GM19455 (cell line): Measurements from ENCODE around the gene RPS4Y1.
A peak's percentile ranks its signal among the peaks of the same experiment; 100 is the strongest.
"Not testable (repeated sequence)": the region's sequence is repeated elsewhere in the genome, so short reads cannot be mapped to it uniquely, and the experiment has no call there.

Experiments
- ATAC-seq: cut with Tn5 transposase; IDR thresholded peaks from one replicate; pipeline ENCODE4 v1.9.1; 2021; ENCODE audit not compliant: unreplicated experiment

Gene RPS4Y1

DNA sequence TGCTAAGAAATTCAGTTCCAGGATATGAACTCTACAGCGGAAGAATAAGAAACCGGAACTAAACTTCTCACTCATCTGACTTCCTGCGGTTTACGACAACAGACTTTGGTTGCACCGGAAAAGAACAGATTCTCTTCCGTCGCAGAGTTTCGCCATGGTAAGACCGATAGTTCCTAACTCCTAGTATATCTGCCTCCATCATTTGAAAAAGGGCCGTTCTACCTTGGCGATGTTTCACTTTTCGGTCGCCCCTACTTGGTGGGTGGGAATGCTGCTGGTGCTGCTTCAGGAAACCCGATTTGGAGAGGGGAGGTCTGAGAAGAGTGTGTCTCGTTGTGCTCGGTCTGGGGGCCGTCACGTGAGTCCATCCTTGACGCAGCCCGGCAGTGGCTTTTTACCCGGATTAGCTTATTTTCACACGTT, at the start of gene RPS4Y1:
TSS of gene RPS4Y1 (plus strand) at position 132 of the 423 bp plus-strand sequence. CDS start at position 155, 23 bp downstream.
- peak; percentile 91 for ATAC-seq

DNA sequence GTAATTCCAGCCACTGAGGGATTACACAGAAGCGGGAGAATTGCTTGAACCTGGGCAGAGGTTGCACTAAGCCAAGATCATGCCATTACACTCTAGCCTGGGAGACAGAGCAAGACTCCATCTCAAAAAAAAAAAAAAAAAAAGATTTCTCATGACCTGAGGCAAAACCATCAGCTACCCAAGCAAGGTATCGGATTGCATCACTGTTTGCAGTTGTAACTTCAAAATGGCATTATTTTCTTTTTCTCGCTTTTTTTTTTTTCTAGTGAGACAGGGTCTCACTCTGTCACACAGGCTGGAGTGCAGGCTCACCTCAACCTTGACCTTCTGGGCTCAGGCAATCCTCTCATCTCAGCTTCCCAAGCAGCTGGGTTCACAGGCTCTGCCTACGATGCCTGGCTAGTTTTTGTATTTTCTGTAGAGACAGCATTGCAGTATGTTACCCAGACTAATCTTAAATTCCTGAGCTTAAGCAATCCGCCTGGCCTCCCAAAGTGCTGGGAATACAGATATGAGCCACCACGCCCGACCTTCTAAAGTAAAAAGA, 44.4 kb upstream of the RPS4Y1 start:
- ATAC-seq = no peak

DNA sequence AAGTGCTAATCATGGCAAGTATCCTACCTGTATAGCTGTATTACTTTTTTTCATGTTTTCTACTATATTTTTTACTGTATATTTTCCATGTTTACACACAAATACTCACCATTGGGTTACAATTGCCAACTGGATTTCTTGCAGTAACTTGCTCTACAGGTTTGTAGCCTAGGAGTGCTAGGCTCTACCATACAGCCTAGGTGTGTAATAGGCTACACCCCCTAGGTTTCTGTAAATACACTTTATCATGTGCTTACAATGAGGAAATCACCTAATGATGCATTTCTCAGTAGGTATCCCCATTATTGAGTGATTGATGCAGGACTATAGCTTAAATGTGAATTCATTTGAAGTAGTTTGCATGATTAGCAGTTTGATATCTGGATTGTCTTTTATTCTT, 43.4 kb upstream of the RPS4Y1 start:
- no peak for ATAC-seq

DNA sequence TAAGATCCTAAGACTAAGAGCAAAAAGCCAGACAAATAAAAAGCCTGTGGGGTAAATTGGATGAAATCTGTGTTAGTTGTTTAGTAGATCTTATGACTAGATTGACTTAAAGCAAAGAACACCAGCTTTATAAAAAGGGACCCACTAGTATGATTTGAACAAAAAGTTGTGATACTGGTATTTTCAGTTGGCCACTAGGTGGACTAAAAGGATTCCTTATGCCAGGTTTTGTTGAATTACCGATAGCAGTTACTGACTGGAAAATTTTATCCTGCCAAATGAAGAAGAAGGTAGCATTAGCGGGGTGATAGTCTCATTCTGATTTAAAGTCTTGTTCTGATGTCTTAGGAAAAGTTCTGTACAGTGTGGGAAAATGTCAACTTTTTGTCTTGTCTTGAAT, 41.2 kb upstream of the RPS4Y1 start:
- no peak for ATAC-seq

DNA sequence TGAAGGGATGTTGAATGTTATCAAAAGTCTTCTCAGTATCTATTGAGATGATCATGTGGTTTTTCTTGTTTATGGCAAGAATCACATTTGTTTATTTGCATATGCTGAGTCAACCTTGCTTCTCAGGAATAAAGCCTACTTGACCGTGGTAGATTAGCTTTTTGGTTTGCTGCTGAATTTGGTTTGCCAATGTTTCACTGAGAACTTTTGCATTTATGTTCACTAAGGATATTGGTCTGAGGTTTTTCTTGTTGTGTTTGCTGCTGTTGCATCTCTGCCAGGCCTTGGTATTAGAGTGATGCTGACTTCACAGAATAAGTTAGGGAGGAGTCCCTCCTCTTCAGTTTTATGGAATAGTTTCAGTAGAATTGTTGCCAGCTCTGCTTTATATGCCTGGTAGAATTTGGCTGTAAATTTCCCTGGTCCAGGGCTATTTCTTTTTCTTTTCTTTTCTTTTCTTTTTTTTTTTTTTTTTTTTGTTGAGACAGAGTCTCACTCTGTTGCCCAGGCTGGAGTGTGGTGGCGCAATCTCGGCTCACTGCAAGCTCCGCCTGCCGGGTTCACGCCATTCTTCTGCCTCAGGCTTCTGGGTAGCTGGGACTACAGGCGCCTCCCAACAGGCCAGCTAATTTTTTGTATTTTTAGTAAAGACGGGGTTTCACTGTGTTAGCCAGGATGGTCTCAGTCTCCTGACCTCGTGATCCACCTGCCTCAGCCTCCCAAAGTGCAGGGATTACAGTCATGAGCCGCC, 24.1 kb upstream of the RPS4Y1 start:
- ATAC-seq = not testable (repeated sequence)

DNA sequence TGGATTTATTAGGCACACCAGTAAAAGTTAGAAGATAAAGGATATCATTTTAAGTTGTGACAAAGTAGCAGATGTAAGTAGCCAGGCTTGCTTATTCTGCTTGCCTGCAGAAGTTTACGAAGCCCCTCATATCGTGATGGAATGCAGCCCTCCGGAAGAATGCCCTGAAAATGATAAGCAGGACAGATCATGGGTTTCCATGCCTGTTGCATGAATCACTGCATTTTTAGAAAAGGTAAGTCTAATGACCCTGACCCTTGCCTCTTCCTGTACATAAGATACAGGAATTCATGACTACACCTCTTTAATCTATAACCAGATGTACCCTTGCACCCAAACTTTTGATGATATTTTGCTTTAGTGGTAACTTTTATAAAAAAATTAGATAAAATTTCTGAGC, 16.9 kb upstream of the RPS4Y1 start:
- no peak for ATAC-seq

DNA sequence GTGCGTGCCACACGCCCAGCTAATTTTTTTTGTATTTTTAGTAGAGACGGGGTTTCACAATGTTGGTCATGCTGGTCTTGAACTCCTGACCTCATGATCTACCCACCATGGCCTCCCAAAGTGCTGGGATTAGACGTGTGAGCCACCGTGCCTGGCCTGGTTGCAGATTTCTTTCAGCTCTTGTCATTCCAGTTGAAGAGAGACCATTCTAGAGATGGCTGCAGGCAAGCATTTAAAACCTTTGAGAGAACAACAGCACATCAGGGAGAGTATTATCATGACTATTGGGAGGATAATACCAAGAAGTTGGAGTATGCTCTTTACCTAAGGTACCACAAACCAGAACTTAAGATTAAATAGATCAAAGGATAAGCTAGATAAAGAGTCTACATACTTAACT, 12.9 kb upstream of the RPS4Y1 start:
- no peak for ATAC-seq

DNA sequence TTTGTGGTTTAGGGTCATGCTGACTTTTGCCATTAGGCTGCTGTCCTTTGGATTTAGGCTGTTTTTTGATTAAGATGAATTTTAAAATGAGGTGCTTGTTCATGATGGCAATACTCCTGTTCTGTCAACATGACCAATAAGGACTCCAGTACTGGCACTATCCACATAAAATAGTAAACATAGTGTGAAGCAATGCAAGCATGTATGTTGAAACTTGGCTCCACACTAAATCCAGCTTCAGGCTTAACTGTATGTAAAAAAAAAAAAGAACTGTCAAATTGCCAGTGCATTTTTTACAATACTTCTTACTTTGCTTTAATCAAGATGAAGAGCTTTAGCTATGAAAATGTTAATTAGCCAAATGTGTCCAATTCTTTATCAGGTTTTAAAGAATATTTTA, 6.2 kb upstream of the RPS4Y1 start:
- no peak for ATAC-seq

DNA sequence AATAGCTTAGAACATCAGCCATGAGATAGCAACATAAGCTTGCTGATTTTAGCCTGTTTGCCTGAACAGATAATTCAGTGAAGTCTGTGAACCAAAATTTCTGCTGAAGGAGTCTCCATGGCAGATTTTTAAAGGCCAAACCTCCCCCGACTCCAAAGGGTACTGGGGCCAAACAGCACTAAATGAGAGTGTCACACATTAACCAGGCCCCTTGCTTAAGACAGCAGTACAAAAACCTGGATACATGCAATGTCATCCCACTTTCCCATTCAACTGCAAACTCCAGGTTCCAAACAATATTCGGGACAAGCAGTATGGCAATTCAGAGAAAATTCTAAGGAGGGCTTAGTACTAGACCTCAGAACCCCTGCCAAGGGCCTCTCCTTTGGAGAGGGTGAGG, 4.3 kb upstream of the RPS4Y1 start:
- ATAC-seq = no peak

DNA sequence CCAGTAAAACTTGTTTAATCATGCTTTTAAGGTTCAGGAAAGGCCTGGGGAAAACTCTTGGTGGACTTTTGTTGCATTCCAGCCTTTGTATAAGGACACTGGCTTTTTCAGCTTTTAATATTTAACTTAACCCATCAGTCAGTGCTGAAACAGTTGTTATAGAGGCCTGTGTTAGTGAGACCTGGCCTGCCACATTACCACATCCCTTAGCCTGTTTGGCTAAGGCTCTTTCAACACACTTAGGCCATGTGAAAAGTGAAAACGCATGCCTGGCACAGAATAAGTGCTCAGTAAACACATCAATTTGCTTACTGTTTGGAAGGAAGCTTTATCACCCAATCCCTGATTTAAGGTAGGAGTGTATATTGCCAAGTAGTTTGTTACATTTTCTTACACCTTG, 3.5 kb upstream of the RPS4Y1 start:
- no peak for ATAC-seq

DNA sequence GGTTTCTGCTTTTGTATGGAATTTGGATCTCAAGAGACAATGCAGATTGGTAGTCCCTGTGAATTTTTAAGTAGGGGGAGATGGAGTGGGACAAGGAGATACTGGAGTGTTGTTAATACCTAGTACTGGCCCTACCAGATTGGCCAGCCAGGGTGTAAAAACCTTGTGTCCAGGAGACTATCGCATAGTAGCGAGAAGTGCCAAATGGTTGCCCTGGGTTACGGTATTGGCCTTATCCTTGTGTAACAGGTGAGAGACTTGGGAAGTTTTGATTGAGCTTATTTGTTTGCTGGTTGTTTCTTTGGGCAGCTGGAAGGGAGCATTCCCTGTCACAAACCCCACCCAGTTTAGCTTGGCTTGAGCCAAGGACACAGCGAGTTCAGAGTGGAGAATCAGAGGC, 5.4 kb downstream of the RPS4Y1 start:
- ATAC-seq = no peak

DNA sequence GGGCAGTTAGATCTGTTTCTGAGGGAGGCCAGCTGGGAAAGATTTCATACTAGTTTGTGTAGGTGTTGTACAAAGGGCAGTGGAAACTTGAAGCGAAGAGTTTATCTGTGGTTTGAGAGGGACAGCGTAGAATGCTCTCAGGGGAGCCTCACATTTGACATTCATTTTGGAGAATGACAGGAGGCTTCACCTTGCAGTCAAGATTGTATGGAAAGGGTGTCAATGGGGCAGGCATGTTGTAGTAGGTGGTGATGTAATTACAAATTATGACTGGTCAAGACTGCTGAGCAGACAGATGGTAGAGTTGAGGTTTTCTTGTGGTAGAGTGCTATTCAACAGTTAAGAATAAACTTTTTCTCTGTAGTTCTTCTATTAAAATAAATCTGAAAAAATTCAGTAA, 7.0 kb downstream of the RPS4Y1 start:
- no peak for ATAC-seq

DNA sequence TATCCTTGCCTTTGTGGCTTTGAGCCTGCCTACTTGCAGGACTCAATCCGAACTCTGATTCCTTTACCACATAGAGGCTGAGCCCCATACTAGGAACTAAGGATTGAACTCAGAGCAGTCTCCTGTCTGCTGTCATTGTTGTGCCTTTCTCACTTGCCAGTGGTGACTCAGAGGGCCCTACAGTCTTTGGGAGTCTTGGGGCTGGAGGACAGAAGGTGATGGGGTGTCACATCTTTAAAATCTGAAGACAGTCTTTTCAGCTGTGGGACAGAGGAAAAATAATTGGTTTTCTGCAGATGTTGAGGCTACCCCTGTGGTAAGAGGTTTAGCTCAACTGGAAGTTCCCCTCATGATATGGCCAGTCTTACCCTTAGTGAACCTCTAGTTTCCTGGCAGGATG, 8.0 kb downstream of the RPS4Y1 start:
- ATAC-seq = no peak

DNA sequence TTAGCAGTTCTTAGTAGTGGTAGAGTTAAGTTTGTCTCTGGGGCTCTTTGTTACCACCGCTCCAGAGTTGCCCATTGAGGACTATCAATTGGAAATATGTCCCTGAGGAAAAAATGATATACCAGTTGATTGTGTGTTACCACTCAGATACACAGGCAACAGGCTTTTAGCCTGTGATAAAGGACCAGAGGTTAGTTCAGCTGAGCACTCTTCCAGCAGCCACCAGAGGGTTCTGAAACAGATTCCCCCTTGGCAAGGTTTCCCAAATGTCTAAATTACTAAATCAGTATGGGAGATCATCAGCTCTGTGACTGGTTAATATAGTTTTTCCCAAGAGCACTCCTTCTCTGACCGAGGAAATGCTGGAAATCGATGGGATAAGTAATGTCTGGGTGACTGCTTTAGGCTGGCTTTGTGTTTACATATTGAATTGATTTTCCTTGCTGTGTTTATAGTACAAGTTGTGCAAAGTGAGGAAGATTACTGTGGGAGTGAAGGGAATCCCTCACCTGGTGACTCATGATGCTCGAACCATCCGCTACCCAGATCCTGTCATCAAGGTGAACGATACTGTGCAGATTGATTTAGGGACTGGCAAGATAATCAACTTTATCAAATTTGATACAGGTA, 12.9 kb downstream of the RPS4Y1 start:
- no peak for ATAC-seq

DNA sequence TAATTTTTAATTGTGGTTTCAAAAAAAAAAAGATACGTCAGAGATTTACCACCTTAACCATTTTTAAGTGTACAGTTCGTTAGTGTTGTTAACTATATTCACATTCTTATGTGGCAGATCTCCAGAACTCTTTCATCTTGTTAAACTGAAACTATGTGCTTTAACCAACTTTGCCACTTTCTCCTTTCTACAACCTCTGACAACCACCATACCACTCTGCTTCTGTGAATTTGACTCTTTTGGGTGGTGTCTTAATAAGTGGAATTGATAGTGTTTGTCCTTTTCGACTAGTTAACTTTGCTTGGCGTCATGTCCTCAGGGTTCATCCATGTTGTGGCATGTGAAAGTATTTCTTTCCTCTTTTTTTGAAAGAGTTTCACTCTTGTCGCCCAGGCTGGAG, 15.7 kb downstream of the RPS4Y1 start:
- ATAC-seq = no peak

DNA sequence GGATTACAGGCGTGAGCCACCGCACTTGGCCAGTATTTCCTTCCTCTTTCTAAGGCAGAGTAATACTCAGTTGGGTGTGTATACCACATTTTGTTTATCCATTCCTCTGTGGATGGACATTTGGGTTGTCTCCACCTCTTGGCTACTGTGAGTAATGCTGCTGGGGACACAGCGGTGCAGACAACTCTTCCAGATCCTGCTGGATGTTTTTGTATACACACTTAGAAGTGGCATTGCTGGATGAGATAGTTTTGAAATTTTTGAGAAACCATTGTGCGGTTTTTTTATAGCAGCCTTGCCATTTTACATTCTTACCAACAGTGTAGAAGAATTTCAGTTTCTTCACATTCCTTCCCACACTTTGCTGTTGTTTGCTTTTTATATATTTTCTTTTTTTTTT, 16.3 kb downstream of the RPS4Y1 start:
- no peak for ATAC-seq

DNA sequence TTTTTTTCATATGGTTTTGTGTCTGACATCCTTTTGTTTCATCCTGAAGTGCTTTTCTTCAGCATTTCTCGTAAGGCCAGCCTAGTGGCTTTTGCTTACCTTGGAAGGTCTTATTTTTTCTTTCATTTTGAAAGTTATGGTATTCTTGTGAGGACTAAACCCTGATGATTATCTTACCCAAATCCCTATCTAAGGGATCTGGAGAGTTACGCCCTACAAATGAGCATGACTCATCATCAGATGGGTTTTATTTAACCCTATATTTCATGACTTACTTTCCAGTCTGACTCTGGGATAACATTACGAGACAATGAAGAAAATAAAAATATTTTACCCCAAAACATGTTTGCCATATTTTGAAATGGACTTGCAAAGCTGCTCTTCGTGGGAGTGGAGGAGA, 18.4 kb downstream of the RPS4Y1 start:
- no peak for ATAC-seq

DNA sequence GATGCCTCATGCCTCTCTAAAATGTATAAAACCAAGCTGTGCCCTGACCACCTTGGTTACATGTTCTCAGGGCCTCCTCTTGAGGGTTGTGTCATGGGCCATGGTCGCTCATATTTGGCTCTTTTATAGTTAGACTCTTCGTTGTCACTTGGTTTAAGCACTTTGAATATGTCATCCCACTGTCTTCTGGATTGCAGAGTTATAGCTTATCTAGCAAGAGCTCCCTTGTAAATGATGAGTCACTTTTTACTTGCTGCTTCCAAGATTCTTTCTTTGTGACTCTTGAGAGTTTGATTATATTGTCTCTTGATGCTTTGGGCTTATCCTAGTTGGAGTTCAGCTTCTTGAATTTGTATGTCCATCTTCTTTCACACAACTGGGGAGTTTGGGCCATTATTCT, 19.1 kb downstream of the RPS4Y1 start:
- no peak for ATAC-seq

DNA sequence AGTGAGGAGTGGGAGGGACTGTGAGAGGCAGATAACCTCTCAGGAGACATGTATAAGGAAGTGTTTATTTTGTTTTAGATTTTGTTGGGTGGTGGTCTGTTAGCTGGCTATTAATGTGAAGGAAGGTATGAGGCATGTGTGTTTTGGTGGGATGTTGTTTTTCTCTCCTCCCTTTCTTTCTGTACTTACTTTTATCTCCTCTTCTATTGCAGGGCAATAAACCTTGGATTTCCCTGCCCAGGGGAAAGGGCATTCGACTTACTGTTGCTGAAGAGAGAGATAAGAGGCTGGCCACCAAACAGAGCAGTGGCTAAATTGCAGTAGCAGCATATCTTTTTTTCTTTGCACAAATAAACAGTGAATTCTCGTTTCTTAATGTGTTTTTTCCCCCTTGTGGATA, 25.2 kb downstream of the RPS4Y1 start:
- no peak for ATAC-seq

DNA sequence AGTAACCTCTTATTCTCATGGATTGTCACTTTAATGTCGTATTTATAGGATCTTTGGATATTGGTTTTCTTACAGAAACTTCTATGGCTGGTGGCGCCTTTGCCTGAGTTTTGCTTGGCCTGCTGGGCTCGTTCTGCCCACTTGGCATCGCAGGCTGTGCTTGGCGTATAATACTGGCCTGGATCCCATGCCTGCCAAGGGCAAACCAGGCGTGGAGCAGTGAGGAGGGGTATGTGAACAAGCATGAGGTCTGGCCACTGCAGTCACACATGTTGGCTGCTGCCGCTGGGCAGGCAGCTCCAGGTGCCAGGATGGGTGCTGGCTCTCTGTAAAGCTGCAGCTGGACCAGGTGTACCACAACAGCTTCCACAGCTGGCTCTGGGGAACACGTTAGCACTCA, 26.1 kb downstream of the RPS4Y1 start:
- no peak for ATAC-seq

DNA sequence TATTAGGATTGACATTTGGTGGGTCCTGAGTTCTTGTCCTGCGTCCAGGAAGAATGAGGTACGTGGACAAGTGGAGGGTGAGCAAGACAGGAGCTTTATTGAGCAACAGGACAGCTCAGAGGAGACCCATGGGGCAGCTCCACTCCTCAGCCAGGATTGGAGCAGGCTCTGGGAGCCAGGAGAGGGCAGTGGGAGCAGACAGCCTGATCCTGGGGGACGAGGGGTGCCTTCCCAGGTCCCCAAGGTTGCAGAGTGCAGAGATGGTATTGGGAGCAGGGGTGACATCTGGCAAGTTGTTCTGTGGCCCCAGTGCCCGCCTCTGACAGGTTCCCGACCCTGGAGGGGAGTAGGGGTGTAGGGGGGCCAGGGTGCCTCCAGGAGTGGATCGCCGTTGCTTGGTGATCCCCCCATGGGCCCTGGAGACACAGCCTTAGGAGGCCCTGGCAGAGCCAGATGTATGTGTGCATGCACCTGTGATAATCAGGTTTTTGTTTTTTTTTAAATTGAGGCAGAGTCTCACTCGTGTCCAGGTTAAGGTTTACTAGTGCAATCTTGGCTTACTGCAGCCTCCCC, 26.7 kb downstream of the RPS4Y1 start:
- no peak for ATAC-seq

DNA sequence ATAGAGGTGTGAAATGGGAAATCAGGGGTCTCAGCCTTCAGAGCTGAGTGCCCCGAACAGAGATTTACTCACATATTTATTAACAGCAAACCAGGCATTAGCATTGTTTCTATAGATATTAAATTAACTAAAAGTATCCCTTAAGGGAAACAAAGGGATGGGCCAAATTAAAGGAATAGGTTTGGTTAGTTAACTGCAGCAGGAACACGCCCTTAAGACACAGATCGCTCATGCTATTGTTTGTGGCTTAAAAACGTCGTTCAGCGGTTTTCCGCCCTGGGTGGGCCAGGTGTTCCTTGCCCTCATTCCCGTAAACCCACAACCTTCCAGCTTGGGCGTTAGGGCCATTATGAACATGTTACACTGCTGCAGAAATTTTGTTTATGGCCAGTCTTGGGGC, 30.8 kb downstream of the RPS4Y1 start:
- not testable (repeated sequence) for ATAC-seq
